GM06990 (cell line): ENCODE data around the gene MAML2.

Source experiments
- DNase-seq: peaks from one replicate; pipeline ENCODE4 v3.0.0-alpha.2; 2011; ENCODE audit not compliant: insufficient read length; ENCODE audit errors: extremely low read depth
- H3K27me3 ChIP-seq: replicated peaks from 2 replicates; pipeline ENCODE4 v1.6.0; 2011; ENCODE audit warnings: low read length; ENCODE audit not compliant: control insufficient read depth, insufficient read depth
- H3K36me3 ChIP-seq: 2 replicates; pipeline ENCODE4 v1.5.1; 2011; ENCODE audit warnings: low read length; ENCODE audit not compliant: control insufficient read depth, insufficient read depth
- H3K4me3 ChIP-seq: replicated peaks from 2 replicates; pipeline ENCODE4 v1.5.1; 2011; ENCODE audit warnings: low read depth, mild to moderate bottlenecking, control low read depth, low read length
- CTCF ChIP-seq: IDR thresholded peaks from 2 replicates; pipeline ENCODE4 v1.5.1; 2011; ENCODE audit warnings: low read length, control low read depth, mild to moderate bottlenecking, inconsistent platforms; ENCODE audit not compliant: insufficient read depth, poor library complexity, severe bottlenecking

The MAML2 gene

GRCh38 chr11:96337541-96338431 lies 5.2 kb downstream of the MAML2 start:
- no peaks in the 10 kb centered on the region for H3K27me3 ChIP-seq
- TF ChIP-seq CTCF = no peak
- no peaks in the 10 kb centered on the region for H3K36me3 ChIP-seq
- H3K4me3 ChIP-seq = peak overlapping the region; percentile 85
- no peak for DNase-seq

GRCh38 chr11:96335388-96335787 lies 7.6 kb downstream of the MAML2 start:
- no peak for DNase-seq
- Histone ChIP-seq H3K27me3 (no peaks in the 10 kb centered on the region), H3K36me3 (no peaks in the 10 kb centered on the region), H3K4me3 (no peak overlapping the region)
- TF ChIP-seq CTCF = no peak

GRCh38 chr11:96334219-96334618 lies 8.8 kb downstream of the MAML2 start:
- DNase-seq = no peak
- H3K4me3 ChIP-seq = no peak overlapping the region
- no peaks in the 10 kb centered on the region for H3K36me3 ChIP-seq
- H3K27me3 ChIP-seq = no peaks in the 10 kb centered on the region
- TF ChIP-seq CTCF = no peak

GRCh38 chr11:96333191-96333719 lies 9.7 kb downstream of the MAML2 start:
- Histone ChIP-seq H3K27me3 (no peaks in the 10 kb centered on the region), H3K36me3 (no peaks in the 10 kb centered on the region), H3K4me3 (no peak overlapping the region)
- no peak for DNase-seq
- TF ChIP-seq CTCF = no peak

- no peak overlapping the region for H3K4me3 ChIP-seq
- no peak for DNase-seq
- H3K36me3 ChIP-seq = no peaks in the 10 kb centered on the region
- TF ChIP-seq CTCF = no peak
- no peaks in the 10 kb centered on the region for H3K27me3 ChIP-seq
Observed at GRCh38 chr11:96332126-96332771, 10.7 kb downstream of the MAML2 start.
